ENCODE results near the gene TMEM270.

TMEM270 gene

GRCh38 chr7:73885975-73886798 is 25.2 kb downstream of the TMEM270 start:
- no peak for DNase-seq (ENCODE audit: low read depth in 3 of 3)

GRCh38 chr7:73887762-73888161 is 26.8 kb downstream of the TMEM270 start:
- no peak for DNase-seq (ENCODE audit: low read depth in 3 of 3)

- no peak for DNase-seq (ENCODE audit: low read depth in 3 of 3)
Measured at GRCh38 chr7:73888959-73889358, 28.0 kb downstream of the TMEM270 start.

GRCh38 chr7:73890555-73891147 is 29.7 kb downstream of the TMEM270 start:
- DNase-seq (ENCODE audit: low read depth in 3 of 3): no peak

GRCh38 chr7:73891178-73891885 is 30.4 kb downstream of the TMEM270 start:
- no peak for DNase-seq (ENCODE audit: low read depth in 3 of 3)

- DNase-seq (ENCODE audit: low read depth in 3 of 3): no peak
Measured at GRCh38 chr7:73892003-73892999, 31.3 kb downstream of the TMEM270 start.

GRCh38 chr7:73893342-73894101 is 32.6 kb downstream of the TMEM270 start:
- no peak for DNase-seq (ENCODE audit: low read depth in 3 of 3)

GRCh38 chr7:73894166-73894565 is 33.2 kb downstream of the TMEM270 start:
- DNase-seq (ENCODE audit: low read depth in 3 of 3): no peak

- no peak for DNase-seq (ENCODE audit: low read depth in 3 of 3)
Measured at GRCh38 chr7:73894733-73895551, 34.0 kb downstream of the TMEM270 start.

GRCh38 chr7:73895626-73896025 is 34.7 kb downstream of the TMEM270 start:
- DNase-seq (ENCODE audit: low read depth in 3 of 3): no peak

GRCh38 chr7:73896454-73896853 is 35.5 kb downstream of the TMEM270 start:
- no peak for DNase-seq (ENCODE audit: low read depth in 3 of 3)

- no peak for DNase-seq (ENCODE audit: low read depth in 3 of 3)
Measured at GRCh38 chr7:73899731-73900142, 38.8 kb downstream of the TMEM270 start.

- no peak for DNase-seq (ENCODE audit: low read depth in 3 of 3)
Measured at GRCh38 chr7:73900286-73900685, 39.3 kb downstream of the TMEM270 start.

- no peak for DNase-seq (ENCODE audit: low read depth in 3 of 3)
Measured at GRCh38 chr7:73901231-73901822, 40.4 kb downstream of the TMEM270 start.

- no peak for DNase-seq (ENCODE audit: low read depth in 3 of 3)
Measured at GRCh38 chr7:73901823-73902597, 41.1 kb downstream of the TMEM270 start.

GRCh38 chr7:73903321-73904218 is 42.6 kb downstream of the TMEM270 start:
- no peak for DNase-seq (ENCODE audit: low read depth in 3 of 3)

All from stimulated activated CD4-positive, alpha-beta T cell treated with anti-CD3 and anti-CD28 coated beads, TNF-alpha, amount 100 ng/mL, for 4 hours (primary cell).